Vagina (tissue), 2 donors: ENCODE data around the gene ZNF226.
A peak's percentile ranks its signal among the peaks of the same experiment; 100 is the strongest.

ENCODE experiments used
- POLR2AphosphoS5 ChIP-seq, 2 donors: sonication (generic); formaldehyde crosslinking; IDR thresholded peaks; one replicate each; pipeline ENCODE4 v1.9.0; 2017; ENCODE audit warnings: antibody characterized with exemption in 2 of 2, mild to moderate bottlenecking in 2 of 2, low read depth in 1 of 2; ENCODE audit not compliant: insufficient read depth in 1 of 2
- TF ChIP-seq, protein P1 (sequence below), 3 experiments: fragments of 450-650 bp in 2 of 3; fragments of 200-600 bp in 1 of 3; sonication (generic) in 1 of 3; IDR thresholded peaks; one replicate each; pipeline ENCODE4 v1.5.1; 2017 to 2019; ENCODE audit warnings: antibody characterized with exemption in 3 of 3, mild to moderate bottlenecking in 2 of 3, moderate library complexity in 2 of 3

DNA sequence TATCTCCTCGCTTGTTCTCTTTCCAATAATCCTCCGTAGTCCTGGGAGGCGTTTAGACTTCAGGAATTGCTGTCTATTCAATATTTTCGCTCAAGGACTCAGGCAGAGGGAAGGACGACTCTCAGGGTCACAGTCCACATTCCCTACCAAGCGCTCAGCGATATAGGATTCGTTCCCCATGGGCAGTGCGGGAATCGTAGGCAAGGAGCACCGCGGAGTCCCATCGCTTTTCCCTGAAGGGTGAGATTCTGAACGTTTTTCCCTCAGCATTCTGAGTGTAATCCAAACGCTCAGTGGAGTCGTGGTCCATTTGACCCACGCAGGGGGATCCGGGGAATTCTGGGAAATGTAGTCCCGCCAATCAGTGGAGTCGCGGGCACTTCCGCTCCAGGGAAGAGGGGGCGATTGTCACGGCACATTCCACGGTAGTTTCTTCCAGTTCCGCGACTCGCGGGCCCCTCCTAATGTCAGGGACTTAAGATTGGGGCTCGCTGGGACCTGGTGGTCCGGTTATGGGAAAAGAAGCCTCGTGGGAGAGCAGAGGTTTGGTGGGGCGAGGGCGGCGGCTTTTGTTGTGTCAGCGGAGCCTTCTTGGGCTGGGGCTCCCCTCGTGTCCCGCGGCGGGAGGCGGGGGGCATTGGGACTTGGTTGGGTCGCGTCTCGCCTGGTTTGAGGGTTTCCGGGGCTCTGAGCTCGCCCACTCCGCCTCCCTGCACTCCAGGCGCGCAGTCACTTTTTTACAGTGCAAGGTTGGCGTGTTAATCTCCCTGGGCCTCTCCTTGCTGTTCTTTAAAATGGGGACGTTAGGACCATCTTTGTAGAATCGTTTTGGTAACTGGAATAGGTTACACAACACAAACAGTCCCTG lies 23.5 kb upstream of the ZNF226 start, which contains the start of gene ZNF234:
- TF ChIP-seq, protein P1, sequence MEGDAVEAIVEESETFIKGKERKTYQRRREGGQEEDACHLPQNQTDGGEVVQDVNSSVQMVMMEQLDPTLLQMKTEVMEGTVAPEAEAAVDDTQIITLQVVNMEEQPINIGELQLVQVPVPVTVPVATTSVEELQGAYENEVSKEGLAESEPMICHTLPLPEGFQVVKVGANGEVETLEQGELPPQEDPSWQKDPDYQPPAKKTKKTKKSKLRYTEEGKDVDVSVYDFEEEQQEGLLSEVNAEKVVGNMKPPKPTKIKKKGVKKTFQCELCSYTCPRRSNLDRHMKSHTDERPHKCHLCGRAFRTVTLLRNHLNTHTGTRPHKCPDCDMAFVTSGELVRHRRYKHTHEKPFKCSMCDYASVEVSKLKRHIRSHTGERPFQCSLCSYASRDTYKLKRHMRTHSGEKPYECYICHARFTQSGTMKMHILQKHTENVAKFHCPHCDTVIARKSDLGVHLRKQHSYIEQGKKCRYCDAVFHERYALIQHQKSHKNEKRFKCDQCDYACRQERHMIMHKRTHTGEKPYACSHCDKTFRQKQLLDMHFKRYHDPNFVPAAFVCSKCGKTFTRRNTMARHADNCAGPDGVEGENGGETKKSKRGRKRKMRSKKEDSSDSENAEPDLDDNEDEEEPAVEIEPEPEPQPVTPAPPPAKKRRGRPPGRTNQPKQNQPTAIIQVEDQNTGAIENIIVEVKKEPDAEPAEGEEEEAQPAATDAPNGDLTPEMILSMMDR (IDR thresholded peaks at IDR 0.05), result no peak
- TF ChIP-seq POLR2AphosphoS5 (IDR thresholded peaks at IDR 0.05; ENCODE audit: insufficient read depth in 1 of 2, low read depth in 1 of 2), result peak; percentile 48 to 79
